ENCODE measurements around the gene SYT6. TPM values are rescaled to one million over a fixed set of nuclear protein-coding genes. Genes with fewer than 3 reads are reported as not detected.

The SYT6 gene
- total and polyA plus RNA-seq, 10 donors = 0.14 TPM; not detected in 9

GRCh38 chr1:114111731-114112641, 41.7 kb downstream of the SYT6 start:
- Histone ChIP-seq H3K27me3 (replicated peaks in 1 of 7) (no peaks in the 10 kb centered on the region), H3K4me1 (peaks cover 0 to 26% (median 8%) of the 10 kb centered on the region in 6 donors), H3K4me3 (no peak overlapping the region), H3K36me3 (no peaks in the 10 kb centered on the region), H3K9me3 (no peaks in the 10 kb centered on the region), H3K27ac (no peak overlapping the region)
- no peak for TF ChIP-seq CTCF (IDR thresholded peaks at IDR 0.05 in 8 of 11, conservative IDR thresholded peaks at IDR 0.05 in 3 of 11)
- no peak for TF ChIP-seq POLR2AphosphoS5 (IDR thresholded peaks at IDR 0.05)
- no peak for TF ChIP-seq POLR2A (IDR thresholded peaks at IDR 0.05)
- WGBS, 5 donors = 83 to 91% (median 85%) methylated on average over 12 to 23 of the region's 23 CpGs
- no peak for DNase-seq
- intact Hi-C loops (cut with DNase I; ENCODE audit: low total_unique reads) = no loop called here

- Histone ChIP-seq H3K27me3 (replicated peaks in 1 of 7) (no peaks in the 10 kb centered on the region), H3K4me3 (no peak overlapping the region), H3K4me1 (peaks cover 0 to 25% (median 8%) of the 10 kb centered on the region in 6 donors), H3K36me3 (no peaks in the 10 kb centered on the region), H3K27ac (no peak overlapping the region), H3K9me3 (no peaks in the 10 kb centered on the region)
- DNase-seq = no peak
- intact Hi-C loops (cut with DNase I; ENCODE audit: low total_unique reads) = no loop called here
- WGBS, 5 donors = 84 to 98% (median 88%) methylated on average over 2 of the region's 2 CpGs
- TF ChIP-seq POLR2AphosphoS5 (IDR thresholded peaks at IDR 0.05) = no peak
- no peak for TF ChIP-seq CTCF (IDR thresholded peaks at IDR 0.05 in 8 of 11, conservative IDR thresholded peaks at IDR 0.05 in 3 of 11)
- TF ChIP-seq POLR2A (IDR thresholded peaks at IDR 0.05) = no peak
Observed at GRCh38 chr1:114109981-114110380, 43.7 kb downstream of the SYT6 start.

- Histone ChIP-seq H3K27me3 (replicated peaks in 1 of 7) (no peaks in the 10 kb centered on the region), H3K4me3 (no peak overlapping the region), H3K4me1 (peaks cover 0 to 13% (median 5%) of the 10 kb centered on the region in 6 donors), H3K9me3 (no peaks in the 10 kb centered on the region), H3K36me3 (no peaks in the 10 kb centered on the region), H3K27ac (peak overlapping the region in 3 of 8 donors; percentile 26 to 47 (median 27))
- WGBS, 5 donors = 37 to 46% (median 44%) methylated on average over 4 of the region's 4 CpGs
- DNase-seq = no peak
- TF ChIP-seq POLR2A (IDR thresholded peaks at IDR 0.05) (no peak), CTCF (IDR thresholded peaks at IDR 0.05 in 8 of 11, conservative IDR thresholded peaks at IDR 0.05 in 3 of 11) (no peak)
- intact Hi-C loops (cut with DNase I; ENCODE audit: low total_unique reads) = no loop called here
Observed at GRCh38 chr1:114108751-114109255, 44.9 kb downstream of the SYT6 start.
